Pancreas (tissue), 10 donors: ENCODE measurements around the gene MIB2. TPM values are rescaled to one million over a fixed set of nuclear protein-coding genes. Genes with fewer than 3 reads are reported as not detected.
"Not testable (repeated sequence)": the region's sequence is repeated elsewhere in the genome, so short reads cannot be mapped to it uniquely, and the experiment has no call there.

Experiments used
- ATAC-seq, 4 donors: fragments of 200-7000 bp; cut with Tn5 transposase; one replicate each; pipeline versions ENCODE4 v1.8.0 to v1.9.1; 2020; ENCODE audit warnings: mild to moderate bottlenecking in 4 of 4, moderate library complexity in 4 of 4
- DNase-seq, 6 donors: peaks; one replicate each; pipeline ENCODE4 v3.0.0-alpha.2; 2020
- FAIRE-seq: peaks from 2 replicates; lab custom pipeline; 2012; peaks lifted over from hg19 to GRCh38; lab: Jason Lieb, UNC
- H3K27ac ChIP-seq, 4 donors: fragments of 200-600 bp; sonication (generic); 1 replicate in 3 of 4; 2 replicates in 1 of 4; pipeline versions ENCODE4 v1.5.0 to v1.8.0; 2020
- H3K27me3 ChIP-seq, 4 donors: fragments of 200-600 bp; one replicate each; pipeline ENCODE4 v1.8.0; 2021
- H3K36me3 ChIP-seq, 3 donors: fragments of 200-600 bp; sonication (generic) in 1 of 3; one replicate each; pipeline versions ENCODE4 v1.5.0 to v1.8.0; 2020 to 2021
- H3K4me1 ChIP-seq, 3 donors: fragments of 200-600 bp; one replicate each; pipeline ENCODE4 v1.8.0; 2021
- H3K4me3 ChIP-seq, 4 donors: fragments of 200-600 bp; sonication (generic) in 2 of 4; one replicate each; pipeline versions ENCODE4 v1.5.0 to v1.8.0; 2020 to 2021
- H3K9me3 ChIP-seq, 4 donors: fragments of 200-600 bp; one replicate each; pipeline ENCODE4 v1.8.0; 2021
- WGBS, 2 donors: extraction: QIAGEN DNeasy Blood & Tissue Kit; methylation state at CpG; one replicate each; pipeline ENCODE4 v1.1.7; 2013; 5-methylcytosine and 5-hydroxymethylcytosine counted together
- intact Hi-C, 3 donors: fragments of 100-400 bp; cut with DNase I; formaldehyde crosslinking; loops; one replicate each; pipeline versions ENCODE4 v1.11.1 to v1.14.2; 2022
- polyA plus RNA-seq, 2 donors: library from polyadenylated mRNA; stranded (reverse); fragments of 200-250 nt; gene quantifications; one replicate each; pipeline ENCODE4 v1.2.3, GENCODE V29; 2013
- total RNA-seq, 6 donors: library from RNA; stranded (reverse); fragmentation: NEBNext Ultra II Directional in 4 of 6; extraction: Animal tissue kit (Norgen Biotek cat#: 25700) in 4 of 6; gene quantifications; one replicate each; pipeline versions ENCODE4 v1.2.1 to v1.2.4, GENCODE V29; 2021 to 2023
- TF ChIP-seq, protein P1 (sequence below), 4 donors: fragments of 200-600 bp; sonication (generic) in 3 of 4; IDR thresholded peaks; one replicate each; pipeline versions ENCODE4 v1.5.0 to v1.8.0; 2021; ENCODE audit warnings: antibody characterized with exemption in 4 of 4
- donor health status: healthy with polysubstance abuse.
- donor health status: DM: no; HTN: no; CAD: no; lungs with moderate emphysema.
- donor health status: DM: no; HTN: no; CAD: no.
- donor health status: control.
- donor health status: control.
- donor health status: Bipolar disorder and iron deficiency.
- donor health status: DM: yes; HTN: yes; CAD: no.
- donor health status: DM: no; HTN: no; CAD: no.
- donor health status: DM: no; HTN: no; CAD: no.
- donor health status: DM: yes; HTN: yes; CAD: no.

Gene MIB2
- total and polyA plus RNA-seq, 8 donors = 27.4 to 253 (median 37.2) TPM

DNA sequence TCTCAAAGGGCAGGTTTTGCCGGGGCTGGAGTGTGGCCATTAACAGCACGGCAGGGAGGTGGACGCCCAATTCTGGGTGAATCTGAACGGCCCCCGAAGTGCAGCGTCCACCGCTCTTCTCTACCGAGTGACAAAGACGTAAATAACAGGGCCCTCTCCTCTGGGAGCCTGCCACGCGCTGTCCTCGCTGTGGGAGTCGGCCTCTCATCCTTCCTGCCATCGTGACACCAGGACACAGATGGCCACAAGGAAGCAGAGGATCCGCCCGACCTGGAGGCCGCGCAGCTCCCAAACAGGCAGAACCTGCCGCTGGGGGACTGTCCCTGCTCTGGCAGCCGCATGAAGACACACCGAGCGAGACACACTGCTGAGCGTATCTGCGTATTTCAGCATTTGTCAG lies 55.6 kb downstream of the MIB2 start:
- DNase-seq (peak in 1 of 6 donors; percentile 50), FAIRE-seq (no peak), ATAC-seq (no peak)
- Histone ChIP-seq H3K36me3 (peaks cover 4 to 6% (median 4%) of the 10 kb centered on the region in 3 donors), H3K4me1 (no peaks in the 10 kb centered on the region), H3K4me3 (no peak overlapping the region), H3K27me3 (no peaks in the 10 kb centered on the region), H3K27ac (no peak overlapping the region), H3K9me3 (no peaks in the 10 kb centered on the region)
- WGBS, 2 donors = 93 to 94% methylated on average over 24 of the region's 24 CpGs
- intact Hi-C loops = no loop called here
- TF ChIP-seq, protein P1, sequence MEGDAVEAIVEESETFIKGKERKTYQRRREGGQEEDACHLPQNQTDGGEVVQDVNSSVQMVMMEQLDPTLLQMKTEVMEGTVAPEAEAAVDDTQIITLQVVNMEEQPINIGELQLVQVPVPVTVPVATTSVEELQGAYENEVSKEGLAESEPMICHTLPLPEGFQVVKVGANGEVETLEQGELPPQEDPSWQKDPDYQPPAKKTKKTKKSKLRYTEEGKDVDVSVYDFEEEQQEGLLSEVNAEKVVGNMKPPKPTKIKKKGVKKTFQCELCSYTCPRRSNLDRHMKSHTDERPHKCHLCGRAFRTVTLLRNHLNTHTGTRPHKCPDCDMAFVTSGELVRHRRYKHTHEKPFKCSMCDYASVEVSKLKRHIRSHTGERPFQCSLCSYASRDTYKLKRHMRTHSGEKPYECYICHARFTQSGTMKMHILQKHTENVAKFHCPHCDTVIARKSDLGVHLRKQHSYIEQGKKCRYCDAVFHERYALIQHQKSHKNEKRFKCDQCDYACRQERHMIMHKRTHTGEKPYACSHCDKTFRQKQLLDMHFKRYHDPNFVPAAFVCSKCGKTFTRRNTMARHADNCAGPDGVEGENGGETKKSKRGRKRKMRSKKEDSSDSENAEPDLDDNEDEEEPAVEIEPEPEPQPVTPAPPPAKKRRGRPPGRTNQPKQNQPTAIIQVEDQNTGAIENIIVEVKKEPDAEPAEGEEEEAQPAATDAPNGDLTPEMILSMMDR (IDR thresholded peaks at IDR 0.05) = no peak

DNA sequence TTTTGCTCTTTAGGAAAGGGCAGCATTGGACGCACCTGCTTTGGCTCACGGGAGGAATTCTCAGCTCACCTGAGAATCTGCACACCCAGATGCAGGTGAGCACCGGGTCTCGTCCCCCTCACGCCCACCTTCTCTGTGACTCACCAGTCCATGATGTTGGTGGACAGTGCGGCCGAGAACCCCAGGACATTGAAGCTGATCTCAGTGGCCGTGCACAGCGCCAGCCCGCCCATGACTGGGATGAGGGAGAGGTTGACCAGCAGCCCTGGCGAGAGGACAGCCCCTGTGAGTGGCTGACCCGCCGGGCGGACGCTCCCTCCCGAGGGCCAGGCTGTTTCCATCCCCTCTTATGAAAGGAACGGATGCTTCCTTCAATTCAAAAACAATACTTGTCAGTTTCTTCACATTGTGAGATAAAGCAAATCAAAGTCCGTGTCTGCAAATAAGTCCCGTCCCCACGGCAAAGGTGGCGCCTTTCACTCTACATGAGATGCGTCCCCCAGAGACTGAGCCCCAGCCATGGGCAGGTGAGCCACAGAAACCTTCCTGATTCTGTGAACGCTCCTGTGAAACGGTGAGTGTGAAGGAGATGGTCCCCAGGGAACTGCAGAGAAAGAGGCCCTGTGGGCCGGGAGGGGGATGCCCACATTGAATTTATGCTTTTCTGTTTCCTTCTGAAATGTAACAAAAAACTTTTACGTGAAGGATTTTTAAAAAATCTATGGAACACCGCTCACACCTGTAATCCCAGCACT lies 56.2 kb downstream of the MIB2 start:
- Histone ChIP-seq H3K4me3 (no peak overlapping the region), H3K27me3 (no peaks in the 10 kb centered on the region), H3K9me3 (no peaks in the 10 kb centered on the region), H3K36me3 (peaks cover 0 to under 1% (median 0%) of the 10 kb centered on the region in 3 donors), H3K27ac (no peak overlapping the region), H3K4me1 (no peaks in the 10 kb centered on the region)
- DNase-seq (peak in 1 of 6 donors; percentile 51), FAIRE-seq (no peak), ATAC-seq (no peak)
- intact Hi-C loops = no loop called here
- TF ChIP-seq, protein P1 (IDR thresholded peaks at IDR 0.05) = no peak
- WGBS, 2 donors = 90 to 91% methylated on average over 27 of the region's 27 CpGs

DNA sequence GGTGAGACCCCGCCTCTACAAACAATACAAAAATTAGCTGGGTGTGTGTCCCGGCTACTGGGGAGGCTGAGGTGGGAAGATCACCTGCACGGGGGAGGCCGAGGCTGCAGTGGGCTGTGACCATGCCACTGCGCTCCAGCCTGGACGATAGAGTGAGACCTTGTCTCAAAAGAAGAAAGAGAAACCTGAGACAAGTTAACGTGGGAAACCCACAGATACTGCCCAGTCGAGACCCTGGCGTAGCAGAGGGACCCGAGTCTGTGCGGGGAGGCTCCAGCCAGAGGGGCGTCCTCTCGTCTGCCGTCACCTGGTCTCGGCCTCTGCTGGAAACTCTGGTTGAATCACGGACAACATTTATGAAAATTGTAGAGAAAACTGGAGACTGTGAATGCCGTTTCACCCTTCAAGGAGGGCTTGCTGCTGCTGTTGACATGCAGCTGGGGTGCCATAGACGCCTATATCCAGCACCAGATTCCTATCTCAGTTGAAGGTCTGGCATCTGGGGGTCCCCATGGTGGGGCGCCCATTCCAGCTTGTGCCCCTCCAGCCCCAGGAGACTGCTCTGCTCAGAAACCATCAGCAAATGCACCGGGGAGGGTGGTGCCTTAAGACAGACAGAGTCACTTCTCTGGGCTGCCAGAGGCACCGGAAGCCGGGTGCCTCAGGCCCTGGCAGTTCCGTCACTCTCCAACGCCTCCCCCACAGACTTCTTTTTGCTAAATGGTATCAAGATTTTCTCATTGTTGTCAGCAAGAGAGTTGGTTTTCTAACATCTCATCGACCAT lies 57.1 kb downstream of the MIB2 start:
- Histone ChIP-seq H3K4me3 (no peak overlapping the region), H3K27me3 (no peaks in the 10 kb centered on the region), H3K27ac (no peak overlapping the region), H3K4me1 (no peaks in the 10 kb centered on the region), H3K9me3 (no peaks in the 10 kb centered on the region), H3K36me3 (no peaks in the 10 kb centered on the region)
- ATAC-seq (no peak), FAIRE-seq (no peak), DNase-seq (peak in 1 of 6 donors; percentile 32)
- TF ChIP-seq, protein P1 (IDR thresholded peaks at IDR 0.05) = no peak
- 90 to 94% methylated on average over 25 of the region's 25 CpGs for WGBS, 2 donors
- intact Hi-C loops = no loop called here

DNA sequence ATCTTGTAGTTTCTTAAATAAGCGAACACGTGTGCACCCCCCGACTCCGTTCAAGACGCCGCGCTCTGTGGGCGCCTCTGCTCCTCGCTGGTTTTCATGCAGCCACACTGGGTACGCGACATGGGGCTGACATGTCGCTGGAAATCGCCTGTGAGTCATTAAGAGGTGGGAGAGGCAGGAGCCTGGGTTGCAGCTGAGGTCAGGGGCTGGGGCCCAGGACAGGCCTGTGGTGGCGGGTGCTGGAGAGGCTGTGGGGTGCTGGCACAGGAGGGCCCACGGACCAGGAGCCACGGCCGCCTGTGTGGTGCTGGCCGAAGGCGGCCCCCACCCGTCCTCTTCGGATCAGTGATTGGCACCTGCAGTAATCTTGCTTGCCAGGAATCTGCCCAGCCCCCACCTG lies 59.5 kb downstream of the MIB2 start:
- H3K9me3 ChIP-seq, H3K27ac ChIP-seq, ATAC-seq, H3K36me3 ChIP-seq, H3K4me3 ChIP-seq, H3K27me3 ChIP-seq, H3K4me1 ChIP-seq, intact Hi-C loops, FAIRE-seq: not testable (repeated sequence)
- WGBS, 2 donors = 87 to 91% methylated on average over 13 to 20 of the region's 21 CpGs
- DNase-seq = peak in 1 of 6 donors; percentile 23

DNA sequence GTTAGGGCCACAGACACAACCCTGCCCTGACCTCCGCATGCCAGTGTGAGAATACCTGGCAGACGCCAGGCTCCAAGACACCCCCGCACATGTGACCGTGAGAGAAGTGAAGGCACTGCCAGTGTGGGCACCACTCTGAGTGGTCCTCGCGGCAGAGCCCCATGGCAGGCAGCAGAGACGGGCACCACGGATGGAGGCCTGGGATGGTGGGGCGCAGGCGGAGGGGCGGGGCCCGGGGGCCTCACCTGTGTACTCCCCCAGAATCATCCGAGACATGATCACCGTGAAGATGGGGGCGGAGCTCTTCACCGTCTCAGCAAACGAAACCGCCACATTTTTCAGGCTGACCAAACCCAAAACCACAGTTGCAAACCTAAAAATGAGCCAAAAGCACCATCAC lies 59.9 kb downstream of the MIB2 start:
- ATAC-seq, H3K36me3 ChIP-seq, H3K4me3 ChIP-seq, H3K27ac ChIP-seq, H3K27me3 ChIP-seq, H3K9me3 ChIP-seq, FAIRE-seq, intact Hi-C loops, H3K4me1 ChIP-seq: not testable (repeated sequence)
- peak in 1 of 6 donors; percentile 12 for DNase-seq
- 96 to 97% methylated on average over 6 to 17 of the region's 18 CpGs for WGBS, 2 donors

DNA sequence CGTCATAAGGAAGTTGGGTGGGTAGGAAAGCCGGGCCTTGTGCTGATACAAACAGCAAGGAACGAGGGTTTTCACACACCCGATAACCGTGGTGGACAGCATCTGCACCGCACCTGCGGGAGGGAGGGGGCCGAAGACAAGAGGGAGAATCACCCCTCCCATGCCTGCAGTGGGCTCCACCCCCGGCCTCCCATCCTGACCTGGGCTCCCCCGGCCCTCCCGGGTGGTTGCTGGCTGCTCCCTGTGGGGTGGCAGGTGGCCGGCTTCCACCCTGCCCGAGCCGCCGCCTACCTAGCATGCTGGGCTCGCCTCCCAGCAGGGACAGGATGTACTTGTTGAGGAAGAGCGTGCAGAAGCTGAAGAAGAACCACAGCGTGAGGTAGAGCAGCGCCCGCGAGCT lies 60.8 kb downstream of the MIB2 start:
- intact Hi-C loops, H3K27ac ChIP-seq, FAIRE-seq, ATAC-seq, H3K36me3 ChIP-seq, H3K9me3 ChIP-seq, H3K4me3 ChIP-seq, DNase-seq, H3K4me1 ChIP-seq, H3K27me3 ChIP-seq: not testable (repeated sequence)
- 80 to 90% methylated on average over 3 to 8 of the region's 21 CpGs for WGBS, 2 donors
